ENCODE measurements around the gene LEAP2. TPM values are rescaled to one million over a fixed set of nuclear protein-coding genes. Genes with fewer than 3 reads are reported as not detected.
A peak's percentile ranks its signal among the peaks of the same experiment; 100 is the strongest.

The LEAP2 gene
- total RNA-seq, 1 experiment from 2014 or later: 4.5 TPM

DNA sequence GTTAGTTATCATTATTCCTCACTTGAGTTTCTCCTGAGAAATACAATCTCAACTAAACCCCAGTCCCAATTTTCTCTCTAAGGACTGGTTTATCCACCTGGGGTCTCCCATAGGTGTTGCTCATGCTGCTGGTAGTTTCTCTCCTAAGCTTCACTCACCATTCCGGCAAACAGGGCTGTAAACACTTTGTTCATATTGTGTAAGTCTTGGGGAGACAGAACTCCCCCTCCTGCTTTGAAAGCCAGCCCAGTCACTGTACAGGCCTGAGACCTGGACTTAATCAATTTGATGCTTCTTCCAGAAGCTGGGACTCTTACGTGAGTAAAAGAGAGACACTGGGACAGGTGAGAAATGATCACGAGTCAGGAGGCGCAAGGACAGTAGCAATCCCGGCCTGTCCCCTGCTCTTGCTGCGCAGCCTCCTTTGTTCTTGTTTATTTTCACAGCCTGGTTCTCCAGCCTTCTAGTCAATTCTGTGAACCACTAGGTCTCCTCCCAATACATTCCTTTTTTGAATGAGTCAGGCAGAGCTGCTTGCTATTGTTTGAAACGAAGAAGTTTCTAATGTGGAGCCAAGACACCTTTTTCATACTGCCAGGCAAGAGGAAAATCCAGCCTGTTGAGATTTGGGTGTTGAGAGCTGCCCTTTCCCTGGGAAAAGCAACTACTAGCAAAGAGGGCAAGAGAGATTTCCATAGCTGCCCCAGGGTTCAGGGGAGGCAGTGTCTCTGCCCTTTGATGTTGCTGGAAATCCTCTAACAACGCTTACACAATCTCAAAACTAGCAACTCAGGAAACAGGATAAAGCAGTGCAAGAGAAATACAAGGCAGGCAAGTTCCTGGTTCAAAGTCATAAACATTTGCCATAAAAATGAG, 33.8 kb upstream of the LEAP2 start:
- Histone ChIP-seq H3K4me3 (no peak overlapping the region; the same call in 1 of the 2 replicates), H3K4me2 (peak overlapping the region; percentile 54), H2AFZ (peak overlapping the region; percentile 36; the same call in 1 of the 2 replicates), H3K4me1 (replicated peaks; ENCODE audit: insufficient read depth) (peaks cover 59% of the 10 kb centered on the region), H4K20me1 (ENCODE audit: insufficient read depth) (no peaks in the 10 kb centered on the region), H3K9me3 (ENCODE audit: insufficient read depth, low read depth) (no peaks in the 10 kb centered on the region), H3K9me2 (ENCODE audit: insufficient read depth) (no peaks in the 10 kb centered on the region), H3F3A (ENCODE audit: insufficient read depth, low read depth) (peaks cover 53% of the 10 kb centered on the region), H3K79me2 (ENCODE audit: low read depth) (no peaks in the 10 kb centered on the region), H3K36me3 (ENCODE audit: low read depth) (no peaks in the 10 kb centered on the region), H3K27ac (peak overlapping the region; percentile 90), H3K27me3 (ENCODE audit: insufficient read depth, low read depth) (no peaks in the 10 kb centered on the region)
- DNase-seq: peak; percentile 32 to 91
- CTCF ChIA-PET: no interaction called here
- no TSS peak for BruUV-seq (replicated peaks)
- POLR2A ChIA-PET (ENCODE audit: unreplicated experiment): interaction anchor here (0.5 to 0.8 kb wide), 3 partner anchors 25 to 44 kb away, joined by 3 to 4 read pairs (median 4); partner anchors contain the start of genes GDF9 and UQCRQ
- TF ChIP-seq, protein P1, sequence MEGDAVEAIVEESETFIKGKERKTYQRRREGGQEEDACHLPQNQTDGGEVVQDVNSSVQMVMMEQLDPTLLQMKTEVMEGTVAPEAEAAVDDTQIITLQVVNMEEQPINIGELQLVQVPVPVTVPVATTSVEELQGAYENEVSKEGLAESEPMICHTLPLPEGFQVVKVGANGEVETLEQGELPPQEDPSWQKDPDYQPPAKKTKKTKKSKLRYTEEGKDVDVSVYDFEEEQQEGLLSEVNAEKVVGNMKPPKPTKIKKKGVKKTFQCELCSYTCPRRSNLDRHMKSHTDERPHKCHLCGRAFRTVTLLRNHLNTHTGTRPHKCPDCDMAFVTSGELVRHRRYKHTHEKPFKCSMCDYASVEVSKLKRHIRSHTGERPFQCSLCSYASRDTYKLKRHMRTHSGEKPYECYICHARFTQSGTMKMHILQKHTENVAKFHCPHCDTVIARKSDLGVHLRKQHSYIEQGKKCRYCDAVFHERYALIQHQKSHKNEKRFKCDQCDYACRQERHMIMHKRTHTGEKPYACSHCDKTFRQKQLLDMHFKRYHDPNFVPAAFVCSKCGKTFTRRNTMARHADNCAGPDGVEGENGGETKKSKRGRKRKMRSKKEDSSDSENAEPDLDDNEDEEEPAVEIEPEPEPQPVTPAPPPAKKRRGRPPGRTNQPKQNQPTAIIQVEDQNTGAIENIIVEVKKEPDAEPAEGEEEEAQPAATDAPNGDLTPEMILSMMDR (conservative IDR thresholded peaks at IDR 0.05): no peak
- TF ChIP-seq EZH2 (IDR thresholded peaks at IDR 0.05; ENCODE audit: low read depth): no peak
- intact Hi-C loops (cut with micrococcal nuclease; ENCODE audit: unreplicated experiment): no loop called here

DNA sequence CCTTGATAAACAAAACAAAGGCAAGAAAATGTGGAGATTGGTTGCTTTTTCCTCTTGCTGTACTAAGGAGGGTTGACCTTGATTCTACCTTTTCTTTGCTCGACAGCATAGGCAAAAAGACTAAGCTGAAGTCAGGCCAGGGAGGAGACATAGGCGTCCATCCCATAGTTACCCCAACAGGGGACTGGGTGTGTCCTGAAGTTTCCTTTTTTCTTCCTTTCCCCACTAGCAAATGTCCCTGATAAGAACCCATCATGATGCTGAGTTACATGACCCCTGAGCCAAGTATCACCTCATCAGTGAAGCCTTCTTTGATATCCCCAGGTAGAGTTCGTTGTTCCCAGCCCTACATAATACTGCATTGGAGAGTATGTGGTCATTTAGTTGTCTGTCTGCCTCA, 33.2 kb upstream of the LEAP2 start:
- Histone ChIP-seq H3K9me2 (ENCODE audit: insufficient read depth) (no peaks in the 10 kb centered on the region), H3K79me2 (ENCODE audit: low read depth) (no peaks in the 10 kb centered on the region), H3K27me3 (ENCODE audit: insufficient read depth, low read depth) (no peaks in the 10 kb centered on the region), H3K9me3 (ENCODE audit: insufficient read depth, low read depth) (no peaks in the 10 kb centered on the region), H3K4me2 (peak overlapping the region; percentile 54), H4K20me1 (ENCODE audit: insufficient read depth) (no peaks in the 10 kb centered on the region), H2AFZ (no peak overlapping the region), H3K4me1 (replicated peaks; ENCODE audit: insufficient read depth) (peaks cover 59% of the 10 kb centered on the region), H3K27ac (peak overlapping the region; percentile 90), H3K36me3 (ENCODE audit: low read depth) (no peaks in the 10 kb centered on the region), H3K4me3 (no peak overlapping the region), H3F3A (ENCODE audit: insufficient read depth, low read depth) (peaks cover 53% of the 10 kb centered on the region)
- CTCF ChIA-PET: no interaction called here
- intact Hi-C loops (cut with micrococcal nuclease; ENCODE audit: unreplicated experiment): no loop called here
- no peak for TF ChIP-seq EZH2 (IDR thresholded peaks at IDR 0.05; ENCODE audit: low read depth)
- TF ChIP-seq, protein P1 (conservative IDR thresholded peaks at IDR 0.05): no peak
- POLR2A ChIA-PET (ENCODE audit: unreplicated experiment): interaction anchor here (0.8 kb wide), 1 partner anchor 24 kb away, joined by 4 read pairs; no protein-coding TSS in a partner anchor
- no TSS peak for BruUV-seq (replicated peaks)
- DNase-seq: no peak

DNA sequence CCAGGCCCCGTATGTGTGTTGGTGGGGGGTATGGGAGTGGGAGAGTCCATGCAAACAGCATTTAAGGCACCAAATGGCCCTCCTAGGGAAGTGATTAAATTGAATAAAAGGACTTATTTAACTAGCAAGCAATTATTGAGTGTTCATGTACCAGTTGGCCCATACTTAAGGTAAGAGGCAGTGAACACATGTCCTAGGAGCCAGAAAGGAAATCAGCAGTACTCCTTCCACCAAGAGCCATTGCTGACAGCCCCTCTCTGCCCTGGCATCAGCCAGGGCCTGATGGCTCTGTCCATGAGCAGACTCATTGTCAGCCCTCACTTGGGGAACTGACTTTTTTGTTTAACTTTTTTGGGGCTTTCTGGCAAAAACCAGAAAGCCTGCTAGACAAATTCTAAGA, 32.6 kb upstream of the LEAP2 start:
- no peaks in the 10 kb centered on the region for H3K79me2 ChIP-seq (ENCODE audit: low read depth)
- no peaks in the 10 kb centered on the region for H3K36me3 ChIP-seq (ENCODE audit: low read depth)
- H3K27ac ChIP-seq: peak overlapping the region; percentile 90
- H3F3A ChIP-seq (ENCODE audit: insufficient read depth, low read depth): peaks cover 53% of the 10 kb centered on the region
- TF ChIP-seq, protein P1 (conservative IDR thresholded peaks at IDR 0.05): no peak
- TF ChIP-seq EZH2 (IDR thresholded peaks at IDR 0.05; ENCODE audit: low read depth): no peak
- POLR2A ChIA-PET (ENCODE audit: unreplicated experiment): no interaction called here
- no peaks in the 10 kb centered on the region for H4K20me1 ChIP-seq (ENCODE audit: insufficient read depth)
- H3K4me1 ChIP-seq (replicated peaks; ENCODE audit: insufficient read depth): peaks cover 59% of the 10 kb centered on the region
- 0 out of 2 replicates have a peak overlapping the region, but pooled peaks have one; percentile 16 for H3K4me3 ChIP-seq
- intact Hi-C loops (cut with micrococcal nuclease; ENCODE audit: unreplicated experiment): no loop called here
- 0 out of 2 replicates have a peak overlapping the region, but pooled peaks have one; percentile 33 for H2AFZ ChIP-seq
- H3K9me2 ChIP-seq (ENCODE audit: insufficient read depth): no peaks in the 10 kb centered on the region
- no TSS peak for BruUV-seq (replicated peaks)
- H3K27me3 ChIP-seq (ENCODE audit: insufficient read depth, low read depth): no peaks in the 10 kb centered on the region
- peak overlapping the region; percentile 54 for H3K4me2 ChIP-seq
- DNase-seq: no peak
- CTCF ChIA-PET: no interaction called here
- H3K9me3 ChIP-seq (ENCODE audit: insufficient read depth, low read depth): no peaks in the 10 kb centered on the region
